HEK293 (cell line): ENCODE measurements around the gene MS4A7.

Experiments used
- CTCF ChIA-PET: fragments of 350-600 bp; formaldehyde crosslinking; extraction: SDS; loops from one replicate; lab custom pipeline; 2021; ENCODE audit warnings: antibody characterized with exemption; lab: Yijun Ruan, JAX
- POLR2A ChIA-PET: fragments of 300-600 bp; formaldehyde crosslinking; extraction: SDS; loops from one replicate; lab custom pipeline; 2020; ENCODE audit warnings: antibody characterized with exemption, inconsistent platforms; lab: Yijun Ruan, JAX
- H3K27ac ChIP-seq: fragments of 200-500 bp; sonication (Bioruptor generic); 2 replicates; pipeline ENCODE4 v1.5.1; 2014; ENCODE audit warnings: low read depth, low read length, control low read depth, inconsistent platforms; ENCODE audit errors: extremely low read depth
- H3K36me3 ChIP-seq, 2 experiments: fragments of 200-500 bp in 1 of 2; sonication (Bioruptor generic) in 1 of 2; 1 replicate in 1 of 2; 2 replicates in 1 of 2; pipeline ENCODE4 v1.5.1; 2014 to 2017; ENCODE audit warnings: inconsistent platforms in 2 of 2, low read length in 2 of 2; ENCODE audit not compliant: control insufficient read depth in 2 of 2, insufficient read depth in 1 of 2
- H3K4me1 ChIP-seq: fragments of 200-500 bp; sonication (Bioruptor generic); 2 replicates; pipeline ENCODE4 v1.5.1; 2014; ENCODE audit warnings: mild to moderate bottlenecking, low read length, inconsistent platforms; ENCODE audit not compliant: control insufficient read depth, insufficient read depth
- H3K4me3 ChIP-seq: 2 replicates; pipeline ENCODE4 v1.5.1; 2011; ENCODE audit warnings: low read depth, mild to moderate bottlenecking, control low read depth, low read length, moderate library complexity
- H3K9me3 ChIP-seq: fragments of 200-500 bp; sonication (Bioruptor generic); 2 replicates; pipeline ENCODE4 v1.5.1; 2014; ENCODE audit warnings: low read depth, low read length, inconsistent platforms; ENCODE audit not compliant: control insufficient read depth, insufficient read depth
- AEBP2 ChIP-seq: fragments of 450-650 bp; formaldehyde crosslinking; IDR thresholded peaks from 2 replicates; pipeline ENCODE4 v1.5.1; 2016; ENCODE audit warnings: missing biosample characterization, missing genetic modification characterization, borderline replicate concordance
- GLI2 ChIP-seq: fragments of 450-650 bp; formaldehyde crosslinking; IDR thresholded peaks from 2 replicates; pipeline ENCODE4; 2017; ENCODE audit warnings: missing biosample characterization, missing genetic modification characterization, low read depth, borderline replicate concordance
- HIC1 ChIP-seq: fragments of 450-650 bp; formaldehyde crosslinking; IDR thresholded peaks from 2 replicates; pipeline ENCODE4 v1.5.1; 2016; ENCODE audit warnings: missing biosample characterization, missing genetic modification characterization
- KLF10 ChIP-seq: fragments of 450-650 bp; IDR thresholded peaks from 2 replicates; pipeline ENCODE4 v1.5.1; 2018; ENCODE audit warnings: missing biosample characterization, mild to moderate bottlenecking, missing genetic modification characterization
- ZBTB11 ChIP-seq: fragments of 450-650 bp; formaldehyde crosslinking; conservative IDR thresholded peaks from 2 replicates; pipeline ENCODE4 v1.5.1; 2016; ENCODE audit warnings: low read depth, missing biosample characterization, missing genetic modification characterization
- ZBTB20 ChIP-seq: fragments of 450-650 bp; formaldehyde crosslinking; IDR thresholded peaks from 2 replicates; pipeline ENCODE4 v1.5.1; 2016; ENCODE audit warnings: missing biosample characterization, missing genetic modification characterization
- ZBTB6 ChIP-seq: fragments of 450-650 bp; formaldehyde crosslinking; IDR thresholded peaks from 2 replicates; pipeline ENCODE4 v1.5.1; 2017; ENCODE audit warnings: missing biosample characterization, missing genetic modification characterization
- ZBTB8A ChIP-seq: fragments of 450-650 bp; formaldehyde crosslinking; IDR thresholded peaks from 2 replicates; pipeline ENCODE4 v1.5.1; 2016; ENCODE audit warnings: missing biosample characterization, missing genetic modification characterization
- ZNF133 ChIP-seq: fragments of 450-650 bp; formaldehyde crosslinking; IDR thresholded peaks from 2 replicates; pipeline ENCODE4 v1.5.1; 2016; ENCODE audit warnings: missing biosample characterization, missing genetic modification characterization
- ZNF157 ChIP-seq: fragments of 450-650 bp; formaldehyde crosslinking; IDR thresholded peaks from 2 replicates; pipeline ENCODE4 v1.5.1; 2016; ENCODE audit warnings: missing biosample characterization, missing genetic modification characterization
- ZNF169 ChIP-seq: fragments of 450-650 bp; formaldehyde crosslinking; IDR thresholded peaks from 2 replicates; pipeline ENCODE4 v1.5.1; 2016; ENCODE audit warnings: missing biosample characterization, missing genetic modification characterization
- ZNF292 ChIP-seq: fragments of 450-650 bp; formaldehyde crosslinking; IDR thresholded peaks from 2 replicates; pipeline ENCODE4 v1.5.1; 2016; ENCODE audit warnings: low read depth, missing biosample characterization, missing genetic modification characterization, borderline replicate concordance
- ZNF350 ChIP-seq: fragments of 450-650 bp; formaldehyde crosslinking; IDR thresholded peaks from 2 replicates; pipeline ENCODE4 v1.5.0; 2017; ENCODE audit warnings: missing biosample characterization, mild to moderate bottlenecking, missing genetic modification characterization
- ZNF530 ChIP-seq: fragments of 450-650 bp; formaldehyde crosslinking; IDR thresholded peaks from 2 replicates; pipeline ENCODE4 v1.5.1; 2016; ENCODE audit warnings: low read depth, missing biosample characterization, missing genetic modification characterization
- ZNF544 ChIP-seq: fragments of 450-650 bp; formaldehyde crosslinking; IDR thresholded peaks from 2 replicates; pipeline ENCODE4 v1.5.0; 2017; ENCODE audit warnings: missing biosample characterization, missing genetic modification characterization
- ZNF561 ChIP-seq: fragments of 450-650 bp; IDR thresholded peaks from 2 replicates; pipeline ENCODE4 v1.5.1; 2018; ENCODE audit warnings: missing biosample characterization, missing genetic modification characterization, borderline replicate concordance
- ZNF626 ChIP-seq: fragments of 450-650 bp; sonication (Bioruptor Pico); formaldehyde crosslinking; IDR thresholded peaks from 2 replicates; pipeline ENCODE4 v1.5.1; 2018; ENCODE audit warnings: missing biosample characterization, missing genetic modification characterization, inconsistent platforms
- ZNF658 ChIP-seq: fragments of 450-650 bp; formaldehyde crosslinking; IDR thresholded peaks from 2 replicates; pipeline ENCODE4; 2016; ENCODE audit warnings: missing biosample characterization, missing genetic modification characterization
- ZNF660 ChIP-seq: fragments of 450-650 bp; IDR thresholded peaks from 2 replicates; pipeline ENCODE4 v1.5.1; 2018; ENCODE audit warnings: missing biosample characterization, mild to moderate bottlenecking, missing genetic modification characterization
- ZNF677 ChIP-seq: fragments of 450-650 bp; IDR thresholded peaks from 2 replicates; pipeline ENCODE4 v1.5.0; 2018; ENCODE audit warnings: missing biosample characterization, mild to moderate bottlenecking, missing genetic modification characterization, moderate library complexity
- ZNF707 ChIP-seq: fragments of 450-650 bp; formaldehyde crosslinking; IDR thresholded peaks from 2 replicates; pipeline ENCODE4 v1.5.1; 2016; ENCODE audit warnings: missing biosample characterization, missing genetic modification characterization
- ZNF747 ChIP-seq: fragments of 450-650 bp; formaldehyde crosslinking; IDR thresholded peaks from 2 replicates; pipeline ENCODE4 v1.5.1; 2016; ENCODE audit warnings: missing biosample characterization, missing genetic modification characterization
- ZNF76 ChIP-seq: fragments of 450-650 bp; formaldehyde crosslinking; IDR thresholded peaks from 2 replicates; pipeline ENCODE4; 2016; ENCODE audit warnings: low read depth, missing biosample characterization, missing genetic modification characterization, borderline replicate concordance

MS4A7 gene

GRCh38 chr11:60429272-60429671 is 50.9 kb downstream of the MS4A7 start, which contains the start of gene MS4A5 (continued):
- no peak for TF ChIP-seq ZNF169 (tag by site-specific recombination)

- no peaks in the 10 kb centered on the region for H3K9me3 ChIP-seq
- CTCF ChIA-PET, result no interaction called here
- TF ChIP-seq ZBTB6 (tag by site-specific recombination), result no peak
- TF ChIP-seq ZNF561 (tag by site-specific recombination), result no peak
- TF ChIP-seq ZBTB11, result no peak
- no peak for TF ChIP-seq HIC1 (tag by site-specific recombination)
- no peak for TF ChIP-seq ZBTB8A (tag by site-specific recombination)
- TF ChIP-seq ZNF660 (tag by site-specific recombination), result no peak
- TF ChIP-seq ZNF133, result no peak
- TF ChIP-seq ZNF350 (tag by site-specific recombination), result no peak
- no peak for TF ChIP-seq ZNF292
- no peak for TF ChIP-seq ZNF157 (tag by site-specific recombination)
- TF ChIP-seq ZNF76 (tag by site-specific recombination), result no peak
- TF ChIP-seq KLF10 (tag by site-specific recombination), result no peak
- no peak for TF ChIP-seq GLI2 (tag by site-specific recombination)
- TF ChIP-seq, all 188 proteins: peak for 0
- Histone ChIP-seq H3K4me3 (no peak overlapping the region), H3K27ac (no peak overlapping the region), H3K36me3 (no peaks in the 10 kb centered on the region), H3K4me1 (no peaks in the 10 kb centered on the region)
- POLR2A ChIA-PET, result no interaction called here
Measured at GRCh38 chr11:60431251-60431650, 52.9 kb downstream of the MS4A7 start.

GRCh38 chr11:60433401-60433800 is 55.1 kb downstream of the MS4A7 start:
- Histone ChIP-seq H3K9me3 (no peaks in the 10 kb centered on the region), H3K4me3 (no peak overlapping the region), H3K36me3 (no peaks in the 10 kb centered on the region), H3K27ac (no peak overlapping the region), H3K4me1 (no peaks in the 10 kb centered on the region)
- CTCF ChIA-PET, result no interaction called here
- POLR2A ChIA-PET, result no interaction called here
- TF ChIP-seq ZBTB20 (no peak), ZNF544 (tag by site-specific recombination) (no peak), AEBP2 (tag by site-specific recombination) (no peak), ZNF626 (tag by site-specific recombination) (no peak), ZNF530 (tag by site-specific recombination) (no peak), ZNF658 (tag by site-specific recombination) (no peak), ZNF677 (tag by site-specific recombination) (no peak), ZNF707 (tag by site-specific recombination) (no peak), ZNF747 (tag by site-specific recombination) (no peak)
